OCI-LY1 (cell line): Measurements from ENCODE around the gene SYT7.

Experiments
- H2AFZ ChIP-seq: fragments of 200-600 bp; sonication (generic), shearing (Covaris generic); 2 replicates; pipeline ENCODE4 v1.6.0; 2014; ENCODE audit warnings: antibody characterized with exemption, mild to moderate bottlenecking, low read length
- H3F3A ChIP-seq: fragments of 200-600 bp; sonication (generic), shearing (Covaris generic); 2 replicates; pipeline ENCODE4 v1.6.0; 2014; ENCODE audit warnings: mild to moderate bottlenecking, antibody characterized with exemption, low read length, moderate library complexity; ENCODE audit not compliant: insufficient read depth
- H3K27ac ChIP-seq: fragments of 200-600 bp; sonication (generic); 2 replicates; pipeline ENCODE4 v1.5.1; 2014; ENCODE audit warnings: low read length, mixed run types, mild to moderate bottlenecking, low read depth; ENCODE audit not compliant: poor library complexity, severe bottlenecking
- H3K27me3 ChIP-seq: fragments of 200-600 bp; sonication (generic); 2 replicates; pipeline ENCODE4 v1.6.0; 2014; ENCODE audit warnings: antibody characterized with exemption, mild to moderate bottlenecking, low read length, moderate library complexity; ENCODE audit not compliant: insufficient read depth
- H3K36me3 ChIP-seq: fragments of 200-600 bp; sonication (generic); 2 replicates; pipeline ENCODE4 v1.6.1; 2014; ENCODE audit warnings: mild to moderate bottlenecking, antibody characterized with exemption, low read length, moderate library complexity, mixed read lengths; ENCODE audit not compliant: insufficient read depth
- H3K4me1 ChIP-seq: fragments of 200-600 bp; sonication (generic); 2 replicates; pipeline ENCODE4 v1.5.1; 2014; ENCODE audit warnings: mild to moderate bottlenecking, low read length, moderate library complexity; ENCODE audit not compliant: insufficient read depth, severe bottlenecking
- H3K4me2 ChIP-seq: fragments of 200-600 bp; sonication (generic), shearing (Covaris generic); 2 replicates; pipeline ENCODE4 v1.6.1; 2014; ENCODE audit warnings: low read length
- H3K4me3 ChIP-seq: fragments of 200-600 bp; sonication (generic); 2 replicates; pipeline ENCODE4 v1.5.1; 2014; ENCODE audit warnings: low read length, low read depth, mild to moderate bottlenecking, mixed read lengths; ENCODE audit not compliant: poor library complexity, severe bottlenecking
- H3K79me2 ChIP-seq: fragments of 200-600 bp; shearing (Covaris generic); 2 replicates; pipeline ENCODE4 v1.6.1; 2016; ENCODE audit warnings: mixed run types, low read length, mixed read lengths; ENCODE audit not compliant: insufficient read depth
- H3K9ac ChIP-seq: fragments of 200-600 bp; sonication (generic), shearing (Covaris generic); 2 replicates; pipeline ENCODE4 v1.6.1; 2014; ENCODE audit warnings: mild to moderate bottlenecking, low read length, mixed read lengths
- H3K9me2 ChIP-seq: fragments of 200-600 bp; sonication (generic), shearing (Covaris generic); 2 replicates; pipeline ENCODE4 v1.6.1; 2014; ENCODE audit warnings: low read depth, mild to moderate bottlenecking, low read length, mixed read lengths
- H3K9me3 ChIP-seq: fragments of 200-600 bp; shearing (Covaris generic); 2 replicates; pipeline ENCODE4 v1.6.1; 2014; ENCODE audit warnings: low read length, mixed read lengths
- H4K20me1 ChIP-seq: fragments of 200-600 bp; sonication (generic), shearing (Covaris generic); 2 replicates; pipeline ENCODE4 v1.6.0; 2016; ENCODE audit warnings: mild to moderate bottlenecking, low read length; ENCODE audit not compliant: insufficient read depth
- EZH2 ChIP-seq: fragments of 200-600 bp; sonication (generic), shearing (Covaris generic); IDR thresholded peaks from 2 replicates; pipeline ENCODE4 v1.8.0; 2017; ENCODE audit warnings: borderline replicate concordance, mixed run types, mild to moderate bottlenecking, antibody characterized with exemption, low read length, moderate library complexity, mixed read lengths
- TF ChIP-seq, protein P1 (sequence below): fragments of 200-600 bp; sonication (generic), shearing (Covaris generic); IDR thresholded peaks from 2 replicates; pipeline ENCODE4 v1.5.1; 2017; ENCODE audit warnings: mild to moderate bottlenecking, antibody characterized with exemption, low read length, moderate library complexity, mixed read lengths

Gene SYT7

DNA sequence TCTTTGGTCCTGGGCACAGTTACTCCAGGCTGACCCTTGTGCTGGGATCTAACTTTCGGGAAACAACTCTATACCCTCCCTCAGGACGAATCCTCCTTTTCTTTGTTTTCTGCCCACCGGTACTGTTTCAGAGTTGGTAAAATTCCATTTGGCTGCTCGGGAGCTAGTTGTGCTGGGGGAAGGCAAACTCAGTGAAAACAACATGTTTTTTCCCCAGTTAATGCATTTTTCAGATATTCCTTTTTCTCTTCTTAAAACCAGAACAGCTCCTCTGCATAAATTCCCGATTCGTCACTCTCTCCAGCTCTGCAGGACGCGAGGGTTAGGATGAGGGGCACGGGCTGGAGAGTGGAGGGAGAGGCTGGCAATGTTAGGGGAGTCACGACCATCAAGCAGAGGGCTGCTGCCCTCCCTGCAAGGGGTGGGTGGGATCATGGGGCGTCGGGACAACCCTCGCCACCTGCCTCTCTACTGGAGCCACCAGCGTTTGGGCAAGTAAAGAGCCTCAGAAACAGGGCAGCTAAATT is 41.0 kb downstream of the SYT7 start:
- no peak overlapping the region for H3K4me3 ChIP-seq
- no peaks in the 10 kb centered on the region for H3K79me2 ChIP-seq
- no peaks in the 10 kb centered on the region for H3F3A ChIP-seq
- no peak for TF ChIP-seq EZH2
- TF ChIP-seq, protein P1, sequence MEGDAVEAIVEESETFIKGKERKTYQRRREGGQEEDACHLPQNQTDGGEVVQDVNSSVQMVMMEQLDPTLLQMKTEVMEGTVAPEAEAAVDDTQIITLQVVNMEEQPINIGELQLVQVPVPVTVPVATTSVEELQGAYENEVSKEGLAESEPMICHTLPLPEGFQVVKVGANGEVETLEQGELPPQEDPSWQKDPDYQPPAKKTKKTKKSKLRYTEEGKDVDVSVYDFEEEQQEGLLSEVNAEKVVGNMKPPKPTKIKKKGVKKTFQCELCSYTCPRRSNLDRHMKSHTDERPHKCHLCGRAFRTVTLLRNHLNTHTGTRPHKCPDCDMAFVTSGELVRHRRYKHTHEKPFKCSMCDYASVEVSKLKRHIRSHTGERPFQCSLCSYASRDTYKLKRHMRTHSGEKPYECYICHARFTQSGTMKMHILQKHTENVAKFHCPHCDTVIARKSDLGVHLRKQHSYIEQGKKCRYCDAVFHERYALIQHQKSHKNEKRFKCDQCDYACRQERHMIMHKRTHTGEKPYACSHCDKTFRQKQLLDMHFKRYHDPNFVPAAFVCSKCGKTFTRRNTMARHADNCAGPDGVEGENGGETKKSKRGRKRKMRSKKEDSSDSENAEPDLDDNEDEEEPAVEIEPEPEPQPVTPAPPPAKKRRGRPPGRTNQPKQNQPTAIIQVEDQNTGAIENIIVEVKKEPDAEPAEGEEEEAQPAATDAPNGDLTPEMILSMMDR: no peak
- H3K27ac ChIP-seq: no peak overlapping the region
- H2AFZ ChIP-seq: no peak overlapping the region
- no peaks in the 10 kb centered on the region for H4K20me1 ChIP-seq
- H3K27me3 ChIP-seq: no peaks in the 10 kb centered on the region; the same call in 1 of the 2 replicates
- no peaks in the 10 kb centered on the region for H3K4me1 ChIP-seq
- no peak overlapping the region for H3K9ac ChIP-seq
- H3K9me2 ChIP-seq: no peaks in the 10 kb centered on the region
- H3K36me3 ChIP-seq: no peaks in the 10 kb centered on the region
- H3K4me2 ChIP-seq: no peak overlapping the region
- H3K9me3 ChIP-seq: no peaks in the 10 kb centered on the region

DNA sequence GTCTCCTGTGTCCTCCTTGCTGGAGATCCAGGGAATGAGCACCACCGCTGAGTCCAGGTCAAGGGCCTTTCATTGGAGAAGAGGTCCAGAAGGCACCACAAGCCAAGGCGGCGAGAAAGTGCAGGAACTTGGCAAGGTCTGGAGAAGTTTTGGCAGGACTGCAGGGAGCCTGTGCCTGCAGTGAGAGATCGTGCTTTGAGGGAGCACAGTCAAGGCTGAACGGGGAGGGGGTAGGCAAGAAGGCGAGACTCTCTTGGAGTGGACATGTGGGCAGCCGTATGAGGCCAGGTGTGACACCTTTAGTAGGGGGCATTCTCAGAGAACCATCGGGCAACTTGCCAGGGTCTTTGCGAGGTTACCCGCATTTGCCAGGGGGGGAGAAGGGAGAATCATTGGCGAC is 41.9 kb downstream of the SYT7 start:
- TF ChIP-seq, protein P1: no peak
- no peak for TF ChIP-seq EZH2
- Histone ChIP-seq H3K79me2 (no peaks in the 10 kb centered on the region), H3K9me3 (no peaks in the 10 kb centered on the region), H3K36me3 (no peaks in the 10 kb centered on the region), H3K4me1 (no peaks in the 10 kb centered on the region), H4K20me1 (no peaks in the 10 kb centered on the region), H3K9me2 (no peaks in the 10 kb centered on the region), H3K4me2 (no peak overlapping the region), H3K27me3 (no peaks in the 10 kb centered on the region; the same call in 1 of the 2 replicates), H3F3A (no peaks in the 10 kb centered on the region), H3K4me3 (no peak overlapping the region), H3K27ac (no peak overlapping the region), H3K9ac (no peak overlapping the region), H2AFZ (no peak overlapping the region)

DNA sequence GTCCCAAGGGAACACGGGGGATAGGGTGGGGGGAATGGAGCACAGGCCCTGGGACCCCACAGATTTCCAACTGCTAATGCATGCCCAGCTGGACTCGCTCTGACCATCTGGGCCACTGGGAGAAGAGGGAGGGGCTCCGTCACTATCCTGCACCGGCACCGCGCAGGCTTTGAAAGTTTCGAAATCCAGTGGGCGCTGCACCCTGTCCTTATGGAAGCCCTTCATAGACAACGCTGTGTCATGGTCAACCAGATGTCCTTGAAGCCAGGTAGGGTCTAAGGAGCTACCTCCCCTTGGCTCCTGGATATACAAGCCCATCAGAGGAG is 42.3 kb downstream of the SYT7 start:
- Histone ChIP-seq H3K36me3 (no peaks in the 10 kb centered on the region), H3K4me2 (no peak overlapping the region), H3K79me2 (no peaks in the 10 kb centered on the region), H3K9me2 (no peaks in the 10 kb centered on the region), H4K20me1 (no peaks in the 10 kb centered on the region), H3K27ac (no peak overlapping the region), H3K27me3 (no peaks in the 10 kb centered on the region; the same call in 1 of the 2 replicates), H3F3A (no peaks in the 10 kb centered on the region), H3K9me3 (no peaks in the 10 kb centered on the region), H2AFZ (no peak overlapping the region), H3K4me3 (no peak overlapping the region), H3K9ac (no peak overlapping the region), H3K4me1 (no peaks in the 10 kb centered on the region)
- TF ChIP-seq, protein P1: no peak
